HCT116 (cell line): ENCODE data around the gene TMEM51. TPM values are rescaled to one million over a fixed set of nuclear protein-coding genes. Genes with fewer than 3 reads are reported as not detected.

Experiments used
- ATAC-seq: fragments of 200-7000 bp; cut with Tn5 transposase; 2 replicates; pipeline ENCODE4 v1.9.1; 2020; ENCODE audit warnings: mild to moderate bottlenecking, moderate library complexity
- BruUV-seq: library from RNA; stranded (reverse); fragments of 400-500 nt; replicated peaks from 2 replicates; lab custom pipeline; 2021; lab: Mats Ljungman, UMichigan
- CTCF ChIA-PET: fragments of 300-600 bp; sonication (Branson Sonifier 250); formaldehyde crosslinking; loops from one replicate; lab custom pipeline; 2021; ENCODE audit warnings: antibody characterized with exemption; lab: Charles Lee
- POLR2A ChIA-PET: fragments of 300-600, 350-600 bp; sonication (Branson Sonifier 250); formaldehyde crosslinking; loops from one replicate; lab custom pipeline; 2021; ENCODE audit warnings: antibody characterized with exemption; lab: Charles Lee
- RAD21 ChIA-PET, 2 experiments: fragments of 300-600 bp; sonication (Branson Sonifier 250); formaldehyde crosslinking; loops; one replicate each; lab custom pipeline; 2023; ENCODE audit warnings: low total read pairs in 2 of 2; ENCODE audit not compliant: uncharacterized antibody in 2 of 2, unreplicated experiment in 2 of 2, low non-redundant PET in 1 of 2; lab: Charles Lee
- DNase-seq: peaks from one replicate; pipeline ENCODE4 v3.0.0-alpha.2; 2010; ENCODE audit warnings: low read depth, low spot score
- H2AFZ ChIP-seq: fragments of 200-600 bp; shearing (Covaris generic), sonication (generic); 2 replicates; pipeline ENCODE4 v1.6.1; 2017; ENCODE audit warnings: low read depth, mixed run types, mixed read lengths, antibody characterized with exemption, low read length; ENCODE audit not compliant: poor library complexity, severe bottlenecking
- H3K27ac ChIP-seq: 2 replicates; pipeline ENCODE4 v1.5.1; 2012; ENCODE audit warnings: low read depth, low read length
- H3K27me3 ChIP-seq: fragments of 200-600 bp; sonication (generic); 2 replicates; pipeline ENCODE4 v1.6.1; 2016; ENCODE audit warnings: mixed run types, low read length, mixed read lengths; ENCODE audit not compliant: insufficient read depth
- H3K36me3 ChIP-seq, 2 experiments: fragments of 200-500 bp in 1 of 2; fragments of 200-600 bp in 1 of 2; sonication (Bioruptor generic) in 1 of 2; sonication (generic) in 1 of 2; 2 replicates each; pipeline versions ENCODE4 v1.5.1 to v1.6.1; 2014 to 2016; ENCODE audit warnings: low read length in 2 of 2, inconsistent platforms in 1 of 2, mixed read lengths in 1 of 2, mixed run types in 1 of 2; ENCODE audit not compliant: insufficient read depth in 2 of 2, control insufficient read depth in 1 of 2
- H3K4me1 ChIP-seq, 2 experiments: fragments of 200-600 bp in 1 of 2; sonication (generic) in 1 of 2; 2 replicates each; pipeline versions ENCODE4 v1.5.1 to v1.6.1; 2012 to 2017; ENCODE audit warnings: low read length in 2 of 2, inconsistent platforms in 1 of 2, mild to moderate bottlenecking in 1 of 2, mixed read lengths in 1 of 2, mixed run types in 1 of 2, moderate library complexity in 1 of 2; ENCODE audit not compliant: insufficient read depth in 2 of 2, control insufficient read depth in 1 of 2
- H3K4me2 ChIP-seq: fragments of 200-600 bp; sonication (generic); 2 replicates; pipeline ENCODE4 v1.6.1; 2017; ENCODE audit warnings: mixed run types, low read length, mixed read lengths
- H3K4me3 ChIP-seq, 2 experiments: fragments of 200-600 bp in 1 of 2; sonication (generic) in 1 of 2; replicated peaks in 1 of 2; 2 replicates each; pipeline ENCODE4 v1.5.1; 2011 to 2016; ENCODE audit warnings: low read length in 2 of 2, control low read depth in 1 of 2, low read depth in 1 of 2, mild to moderate bottlenecking in 1 of 2, mixed read lengths in 1 of 2, mixed run types in 1 of 2
- H3K79me2 ChIP-seq: fragments of 200-600 bp; sonication (generic); 2 replicates; pipeline ENCODE4 v1.6.1; 2017; ENCODE audit warnings: mild to moderate bottlenecking, mixed run types, low read length, moderate library complexity, mixed read lengths; ENCODE audit not compliant: insufficient read depth
- H3K9ac ChIP-seq: fragments of 200-600 bp; sonication (generic); 2 replicates; pipeline ENCODE4 v1.6.1; 2016; ENCODE audit warnings: low read length, mixed read lengths
- H3K9me2 ChIP-seq: fragments of 200-600 bp; sonication (generic), shearing (Covaris generic); 2 replicates; pipeline ENCODE4 v1.6.1; 2017; ENCODE audit warnings: mixed run types, mild to moderate bottlenecking, moderate library complexity; ENCODE audit not compliant: insufficient read depth
- H3K9me3 ChIP-seq, 2 experiments: fragments of 200-500 bp in 1 of 2; fragments of 200-600 bp in 1 of 2; sonication (Bioruptor generic) in 1 of 2; sonication (generic) in 1 of 2; 2 replicates each; pipeline ENCODE4 v1.6.1; 2014 to 2017; ENCODE audit warnings: low read length in 2 of 2, mixed read lengths in 2 of 2, inconsistent platforms in 1 of 2, low read depth in 1 of 2, mild to moderate bottlenecking in 1 of 2, mixed run types in 1 of 2, moderate library complexity in 1 of 2; ENCODE audit not compliant: control insufficient read depth in 1 of 2, insufficient read depth in 1 of 2
- H4K20me1 ChIP-seq: fragments of 200-600 bp; sonication (generic), shearing (Covaris generic); 2 replicates; pipeline ENCODE4 v1.6.1; 2017; ENCODE audit warnings: mixed run types, mild to moderate bottlenecking, moderate library complexity; ENCODE audit not compliant: insufficient read depth
- CBX3 ChIP-seq: IDR thresholded peaks from 2 replicates; pipeline ENCODE4 v1.6.1; 2012; ENCODE audit warnings: low read depth
- CEBPB ChIP-seq: IDR thresholded peaks from 2 replicates; pipeline ENCODE4 v1.6.1; 2012; ENCODE audit warnings: low read depth
- EGR1 ChIP-seq: IDR thresholded peaks from 2 replicates; pipeline ENCODE4 v1.6.1; 2012; ENCODE audit warnings: low read depth
- ELF1 ChIP-seq: IDR thresholded peaks from 2 replicates; pipeline ENCODE4 v1.6.1; 2012; ENCODE audit warnings: low read depth, borderline replicate concordance
- EZH2 ChIP-seq: fragments of 200-600 bp; sonication (generic); IDR thresholded peaks from 2 replicates; pipeline ENCODE4 v1.6.1; 2017; ENCODE audit warnings: antibody characterized with exemption, mixed run types
- FOSL1 ChIP-seq: IDR thresholded peaks from 2 replicates; pipeline ENCODE4 v1.6.1; 2012; ENCODE audit warnings: low read depth
- JUND ChIP-seq: IDR thresholded peaks from 2 replicates; pipeline ENCODE4 v1.6.1; 2012
- POLR2A ChIP-seq: IDR thresholded peaks from 2 replicates; pipeline ENCODE4 v1.7.0; 2011; ENCODE audit warnings: borderline replicate concordance; ENCODE audit not compliant: insufficient read depth, insufficient read length; ENCODE audit errors: extremely low read depth
- POLR2AphosphoS5 ChIP-seq: IDR thresholded peaks from 2 replicates; pipeline ENCODE4 v1.6.1; 2011; ENCODE audit warnings: mild to moderate bottlenecking, low read depth, low read length, moderate library complexity
- RAD21 ChIP-seq: IDR thresholded peaks from 2 replicates; pipeline ENCODE4 v1.6.1; 2012; ENCODE audit warnings: low read depth, mild to moderate bottlenecking
- SP1 ChIP-seq: IDR thresholded peaks from 2 replicates; pipeline ENCODE4 v1.6.1; 2012; ENCODE audit warnings: low read depth
- SRF ChIP-seq: IDR thresholded peaks from 2 replicates; pipeline ENCODE4 v1.6.1; 2012; ENCODE audit warnings: low read depth
- TCF7L2 ChIP-seq: IDR thresholded peaks from 2 replicates; pipeline ENCODE4 v1.7.0; 2011; ENCODE audit warnings: borderline replicate concordance, inconsistent platforms; ENCODE audit not compliant: insufficient read depth, insufficient read length; ENCODE audit errors: extremely low read depth
- YY1 ChIP-seq: IDR thresholded peaks from 2 replicates; pipeline ENCODE4 v1.6.1; 2011; ENCODE audit warnings: low read length, low read depth, moderate library complexity, mild to moderate bottlenecking; ENCODE audit not compliant: insufficient replicate concordance; ENCODE audit errors: extremely low read depth
- ZFX ChIP-seq: fragments of 450-650 bp; IDR thresholded peaks from 2 replicates; pipeline ENCODE4 v1.6.1; 2017
- ZNF274 ChIP-seq: fragments of 200-500 bp; sonication (Bioruptor generic); IDR thresholded peaks from 2 replicates; pipeline ENCODE4 v1.6.1; 2014; ENCODE audit warnings: mild to moderate bottlenecking, low read depth, low read length, inconsistent platforms
- intact Hi-C: fragments of 100-400 bp; cut with micrococcal nuclease; formaldehyde crosslinking; loops from 2 replicates; pipeline ENCODE4 v1.10.0; 2022
- total RNA-seq: library from RNA; stranded (reverse); gene quantifications from one replicate; pipeline ENCODE4 v1.2.1, GENCODE V29; 2021; ENCODE audit not compliant: unreplicated experiment
- TF ChIP-seq, protein P1 (sequence below): IDR thresholded peaks from 2 replicates; pipeline ENCODE4 v1.6.1; 2012; ENCODE audit warnings: low read depth
- TF ChIP-seq, protein P2 (sequence below): IDR thresholded peaks from 2 replicates; pipeline ENCODE4 v1.6.1; 2012
- TF ChIP-seq, protein P3 (sequence below): IDR thresholded peaks from 2 replicates; pipeline ENCODE4 v1.6.1; 2012

TMEM51 gene
- total RNA-seq, 1 experiment from 2014 or later = 16.6 TPM

DNA sequence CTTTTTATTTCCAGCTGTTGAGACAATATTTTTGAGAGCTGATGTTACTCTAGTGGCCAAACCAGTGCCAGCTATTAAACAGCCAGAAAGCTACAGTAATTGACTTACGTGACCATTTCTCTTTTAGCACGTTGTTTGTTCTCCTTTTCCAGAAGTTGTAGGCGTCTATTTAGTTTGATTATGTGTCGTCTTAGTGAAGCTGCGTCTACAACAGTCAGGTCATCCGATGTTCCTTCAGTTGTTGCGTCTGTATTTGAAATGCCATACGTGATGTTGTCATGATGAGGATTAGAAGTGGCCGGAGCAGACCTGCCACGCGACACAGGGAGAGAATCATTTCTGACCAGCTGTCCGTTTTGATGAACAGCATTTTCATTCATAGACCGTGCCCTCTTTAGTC lies 38.2 kb downstream of the TMEM51 start:
- ChIA-PET CTCF (no interaction called here), POLR2A (interaction anchor here (0.9 kb wide), 1 partner anchor 64 kb away, joined by 4 read pairs; no protein-coding TSS in a partner anchor)
- no peaks in the 10 kb centered on the region for H3K9me3 ChIP-seq

More for the DNA sequence above, 38.2 kb downstream of the TMEM51 start:
- H2AFZ ChIP-seq = no peak overlapping the region
- intact Hi-C loops = no loop called here
- peaks cover 80% of the 10 kb centered on the region for H3K79me2 ChIP-seq
- H3K4me1 ChIP-seq = peaks cover 26 to 74% of the 10 kb centered on the region in 2 experiments
- H3K4me2 ChIP-seq = no peak overlapping the region
- no peak overlapping the region for H3K4me3 ChIP-seq
- H3K9ac ChIP-seq = no peak overlapping the region
- no peaks in the 10 kb centered on the region; a peak in 1 of 4 replicates for H3K36me3 ChIP-seq
- ATAC-seq = no peak
- H3K27ac ChIP-seq = no peak overlapping the region
- H3K9me2 ChIP-seq = no peaks in the 10 kb centered on the region
- RAD21 ChIA-PET = no interaction called here
- TF ChIP-seq, protein P1, sequence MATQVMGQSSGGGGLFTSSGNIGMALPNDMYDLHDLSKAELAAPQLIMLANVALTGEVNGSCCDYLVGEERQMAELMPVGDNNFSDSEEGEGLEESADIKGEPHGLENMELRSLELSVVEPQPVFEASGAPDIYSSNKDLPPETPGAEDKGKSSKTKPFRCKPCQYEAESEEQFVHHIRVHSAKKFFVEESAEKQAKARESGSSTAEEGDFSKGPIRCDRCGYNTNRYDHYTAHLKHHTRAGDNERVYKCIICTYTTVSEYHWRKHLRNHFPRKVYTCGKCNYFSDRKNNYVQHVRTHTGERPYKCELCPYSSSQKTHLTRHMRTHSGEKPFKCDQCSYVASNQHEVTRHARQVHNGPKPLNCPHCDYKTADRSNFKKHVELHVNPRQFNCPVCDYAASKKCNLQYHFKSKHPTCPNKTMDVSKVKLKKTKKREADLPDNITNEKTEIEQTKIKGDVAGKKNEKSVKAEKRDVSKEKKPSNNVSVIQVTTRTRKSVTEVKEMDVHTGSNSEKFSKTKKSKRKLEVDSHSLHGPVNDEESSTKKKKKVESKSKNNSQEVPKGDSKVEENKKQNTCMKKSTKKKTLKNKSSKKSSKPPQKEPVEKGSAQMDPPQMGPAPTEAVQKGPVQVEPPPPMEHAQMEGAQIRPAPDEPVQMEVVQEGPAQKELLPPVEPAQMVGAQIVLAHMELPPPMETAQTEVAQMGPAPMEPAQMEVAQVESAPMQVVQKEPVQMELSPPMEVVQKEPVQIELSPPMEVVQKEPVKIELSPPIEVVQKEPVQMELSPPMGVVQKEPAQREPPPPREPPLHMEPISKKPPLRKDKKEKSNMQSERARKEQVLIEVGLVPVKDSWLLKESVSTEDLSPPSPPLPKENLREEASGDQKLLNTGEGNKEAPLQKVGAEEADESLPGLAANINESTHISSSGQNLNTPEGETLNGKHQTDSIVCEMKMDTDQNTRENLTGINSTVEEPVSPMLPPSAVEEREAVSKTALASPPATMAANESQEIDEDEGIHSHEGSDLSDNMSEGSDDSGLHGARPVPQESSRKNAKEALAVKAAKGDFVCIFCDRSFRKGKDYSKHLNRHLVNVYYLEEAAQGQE = no peak
- TF ChIP-seq, protein P2, sequence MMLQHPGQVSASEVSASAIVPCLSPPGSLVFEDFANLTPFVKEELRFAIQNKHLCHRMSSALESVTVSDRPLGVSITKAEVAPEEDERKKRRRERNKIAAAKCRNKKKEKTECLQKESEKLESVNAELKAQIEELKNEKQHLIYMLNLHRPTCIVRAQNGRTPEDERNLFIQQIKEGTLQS = no peak
- TF ChIP-seq POLR2AphosphoS5 (no peak), CBX3 (no peak), POLR2A (no peak), RAD21 (no peak), SRF (no peak), ZFX (no peak), ELF1 (no peak), CEBPB (no peak), JUND (no peak), FOSL1 (no peak), YY1 (no peak), ZNF274 (no peak), SP1 (no peak), EGR1 (no peak), EZH2 (no peak), TCF7L2 (no peak)
- TF ChIP-seq, protein P3, sequence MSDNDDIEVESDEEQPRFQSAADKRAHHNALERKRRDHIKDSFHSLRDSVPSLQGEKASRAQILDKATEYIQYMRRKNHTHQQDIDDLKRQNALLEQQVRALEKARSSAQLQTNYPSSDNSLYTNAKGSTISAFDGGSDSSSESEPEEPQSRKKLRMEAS = no peak
- no peaks in the 10 kb centered on the region for H4K20me1 ChIP-seq
- H3K27me3 ChIP-seq = no peaks in the 10 kb centered on the region
- no peak for DNase-seq
- no TSS peak for BruUV-seq
